GM23338 (cell line): ENCODE measurements around the gene AFM. TPM values are rescaled to one million over a fixed set of nuclear protein-coding genes. Genes with fewer than 3 reads are reported as not detected.

Experiments used
- ATAC-seq: fragments of 200-7000 bp; cut with Tn5 transposase; 3 replicates; pipeline ENCODE4 v1.9.1; 2020
- DNase-seq: peaks from one replicate; pipeline ENCODE4 v3.0.0-alpha.2; 2015; ENCODE audit warnings: low spot score
- H2AFZ ChIP-seq: fragments of 200-600 bp; sonication (generic); 2 replicates; pipeline ENCODE4 v1.8.0; 2016; ENCODE audit warnings: antibody characterized with exemption, mild to moderate bottlenecking, moderate library complexity
- H3F3A ChIP-seq: fragments of 200-600 bp; sonication (generic); replicated peaks from 2 replicates; pipeline ENCODE4 v1.8.0; 2017; ENCODE audit warnings: antibody characterized with exemption, mixed run types, low read depth
- H3K27ac ChIP-seq: fragments of 200-600 bp; sonication (generic); 2 replicates; pipeline ENCODE4 v1.6.1; 2016; ENCODE audit warnings: low read depth
- H3K27me3 ChIP-seq: fragments of 200-600 bp; sonication (generic); 2 replicates; pipeline ENCODE4 v1.8.0; 2016; ENCODE audit warnings: mild to moderate bottlenecking, mixed run types, moderate library complexity; ENCODE audit not compliant: insufficient read depth
- H3K36me3 ChIP-seq: fragments of 200-600 bp; sonication (generic); 2 replicates; pipeline ENCODE4 v1.8.0; 2016; ENCODE audit warnings: mild to moderate bottlenecking; ENCODE audit not compliant: insufficient read depth
- H3K4me1 ChIP-seq: fragments of 200-600 bp; sonication (generic); 2 replicates; pipeline ENCODE4 v1.8.0; 2016; ENCODE audit warnings: mild to moderate bottlenecking, moderate library complexity; ENCODE audit not compliant: insufficient read depth
- H3K4me2 ChIP-seq: fragments of 200-600 bp; sonication (generic); 2 replicates; pipeline ENCODE4 v1.7.1; 2017; ENCODE audit warnings: mixed run types
- H3K4me3 ChIP-seq: fragments of 200-600 bp; sonication (generic); 2 replicates; pipeline ENCODE4 v1.6.1; 2016; ENCODE audit warnings: mixed run types
- H3K79me2 ChIP-seq: fragments of 200-600 bp; sonication (generic); replicated peaks from 2 replicates; pipeline ENCODE4 v1.8.0; 2017; ENCODE audit warnings: mild to moderate bottlenecking; ENCODE audit not compliant: insufficient read depth
- H3K9me2 ChIP-seq: fragments of 200-600 bp; sonication (generic); 2 replicates; pipeline ENCODE4 v1.8.0; 2017; ENCODE audit not compliant: insufficient read depth
- H4K20me1 ChIP-seq: fragments of 200-600 bp; sonication (generic); replicated peaks from 2 replicates; pipeline ENCODE4 v1.8.0; 2017; ENCODE audit warnings: mild to moderate bottlenecking; ENCODE audit not compliant: insufficient read depth
- H3K27ac Mint-ChIP-seq: 2 replicates; pipeline ENCODE4 v1.8.0; 2020; ENCODE audit warnings: inconsistent platforms, mild to moderate bottlenecking, moderate library complexity, mixed read lengths
- H3K27me3 Mint-ChIP-seq: 3 replicates; pipeline ENCODE4 v1.8.0; 2022; ENCODE audit warnings: low read depth, mild to moderate bottlenecking, moderate library complexity, mixed read lengths, inconsistent platforms; ENCODE audit not compliant: insufficient read depth, poor library complexity
- H3K36me3 Mint-ChIP-seq: 3 replicates; pipeline ENCODE4 v1.8.0; 2021; ENCODE audit warnings: low read depth, mild to moderate bottlenecking, inconsistent platforms, moderate library complexity, mixed read lengths
- H3K4me1 Mint-ChIP-seq: 3 replicates; pipeline ENCODE4 v1.8.0; 2020; ENCODE audit warnings: mild to moderate bottlenecking, inconsistent platforms, mixed read lengths
- H3K4me3 Mint-ChIP-seq: 3 replicates; pipeline ENCODE4 v1.8.0; 2021; ENCODE audit warnings: moderate library complexity, mild to moderate bottlenecking, inconsistent platforms, mixed read lengths
- H3K9me3 Mint-ChIP-seq: 3 replicates; pipeline ENCODE4 v1.8.0; 2020; ENCODE audit warnings: moderate library complexity, mild to moderate bottlenecking, inconsistent platforms, mixed read lengths
- CTCF ChIP-seq, 2 experiments: fragments of 200-600 bp in 1 of 2; sonication (generic) in 1 of 2; conservative IDR thresholded peaks; 2 replicates each; pipeline versions ENCODE4 v1.5.1 to v1.6.1; 2016 to 2017; ENCODE audit warnings: antibody characterized with exemption in 2 of 2, low read depth in 2 of 2, mild to moderate bottlenecking in 2 of 2, moderate library complexity in 1 of 2
- ETS1 ChIP-seq: IDR thresholded peaks from 2 replicates; pipeline ENCODE4 v1.6.1; 2016; ENCODE audit warnings: antibody characterized with exemption
- EZH2phosphoT487 ChIP-seq: fragments of 200-600 bp; sonication (generic); IDR thresholded peaks from one replicate; pipeline ENCODE4 v1.8.1; 2018; ENCODE audit warnings: antibody characterized with exemption; ENCODE audit not compliant: unreplicated experiment
- NANOG ChIP-seq: IDR thresholded peaks from 2 replicates; pipeline ENCODE4 v1.6.1; 2016; ENCODE audit warnings: antibody characterized with exemption, borderline replicate concordance
- POLR2AphosphoS5 ChIP-seq: IDR thresholded peaks from 2 replicates; pipeline ENCODE4 v1.6.1; 2016; ENCODE audit warnings: antibody characterized with exemption, low read depth
- ZNF114 ChIP-seq: fragments of 250-450 bp; sonication (Bioruptor Pico); IDR thresholded peaks from 2 replicates; pipeline ENCODE4 v1.5.0; 2020; ENCODE audit warnings: mild to moderate bottlenecking, moderate library complexity
- ZNF331 ChIP-seq: fragments of 250-450 bp; sonication (Bioruptor Pico); IDR thresholded peaks from 2 replicates; pipeline ENCODE4 v1.5.0; 2020; ENCODE audit warnings: low read depth, mild to moderate bottlenecking, moderate library complexity
- ZNF462 ChIP-seq: fragments of 250-450 bp; sonication (Bioruptor Pico); IDR thresholded peaks from 2 replicates; pipeline ENCODE4 v1.5.0; 2020; ENCODE audit warnings: mild to moderate bottlenecking, moderate library complexity
- polyA plus RNA-seq: library from polyadenylated mRNA; unstranded; fragments of >200 nt; fragmentation: Nextera tagmentation; extraction: Ambion mirVana; gene quantifications from 2 replicates; pipeline ENCODE4 v1.2.1, GENCODE V29; 2016
- total RNA-seq: library from RNA; depleted of rRNA; stranded (reverse); fragments of >200 nt; shearing (Covaris generic); gene quantifications from 2 replicates; pipeline ENCODE4 v1.2.3, GENCODE V29; 2014

Gene AFM
- total and polyA plus RNA-seq, 2 experiments from 2014 or later = not detected

- TF ChIP-seq ETS1 (no peak), NANOG (no peak), ZNF462 (no peak), ZNF114 (CRISPR knock-in tag) (no peak), ZNF331 (CRISPR knock-in tag) (no peak), CTCF (conservative IDR thresholded peaks at IDR 0.05; ENCODE audit: low read depth in 2 of 2) (no peak), POLR2AphosphoS5 (no peak), EZH2phosphoT487 (no peak)
- H3K4me2 ChIP-seq = no peak overlapping the region
- H3K79me2 ChIP-seq = no peaks in the 10 kb centered on the region
- H3K27me3 Mint-ChIP-seq = no peaks in the 10 kb centered on the region
- no peaks in the 10 kb centered on the region for H3K4me1 Mint-ChIP-seq
- H3K9me3 Mint-ChIP-seq = no peaks in the 10 kb centered on the region
- no peak for ATAC-seq
- H3K27me3 ChIP-seq = no peaks in the 10 kb centered on the region
- no peaks in the 10 kb centered on the region for H3K36me3 Mint-ChIP-seq
- no peak overlapping the region for H3K27ac ChIP-seq
- no peak overlapping the region for H3K4me3 ChIP-seq
- no peaks in the 10 kb centered on the region for H3F3A ChIP-seq
- no peaks in the 10 kb centered on the region for H3K4me1 ChIP-seq
- H3K9me2 ChIP-seq = no peaks in the 10 kb centered on the region
- H2AFZ ChIP-seq = no peak overlapping the region
- H3K36me3 ChIP-seq = no peaks in the 10 kb centered on the region
- no peak for DNase-seq
- no peaks in the 10 kb centered on the region for H4K20me1 ChIP-seq
- H3K27ac Mint-ChIP-seq = no peak overlapping the region
- H3K4me3 Mint-ChIP-seq = no peak overlapping the region
These were observed 49.2 kb upstream of the AFM start for GRCh38 chr4:73432169-73433000.
